Measurements from ENCODE around the gene ATP6V0B. TPM values are rescaled to one million over a fixed set of nuclear protein-coding genes. Genes with fewer than 3 reads are reported as not detected.

The ATP6V0B gene
- total and polyA plus RNA-seq, 10 of the 15 experiments (the other 5 are each of a cell fraction or from before 2014, with no cell fraction given), result 65.3 to 250 (median 144) TPM

DNA sequence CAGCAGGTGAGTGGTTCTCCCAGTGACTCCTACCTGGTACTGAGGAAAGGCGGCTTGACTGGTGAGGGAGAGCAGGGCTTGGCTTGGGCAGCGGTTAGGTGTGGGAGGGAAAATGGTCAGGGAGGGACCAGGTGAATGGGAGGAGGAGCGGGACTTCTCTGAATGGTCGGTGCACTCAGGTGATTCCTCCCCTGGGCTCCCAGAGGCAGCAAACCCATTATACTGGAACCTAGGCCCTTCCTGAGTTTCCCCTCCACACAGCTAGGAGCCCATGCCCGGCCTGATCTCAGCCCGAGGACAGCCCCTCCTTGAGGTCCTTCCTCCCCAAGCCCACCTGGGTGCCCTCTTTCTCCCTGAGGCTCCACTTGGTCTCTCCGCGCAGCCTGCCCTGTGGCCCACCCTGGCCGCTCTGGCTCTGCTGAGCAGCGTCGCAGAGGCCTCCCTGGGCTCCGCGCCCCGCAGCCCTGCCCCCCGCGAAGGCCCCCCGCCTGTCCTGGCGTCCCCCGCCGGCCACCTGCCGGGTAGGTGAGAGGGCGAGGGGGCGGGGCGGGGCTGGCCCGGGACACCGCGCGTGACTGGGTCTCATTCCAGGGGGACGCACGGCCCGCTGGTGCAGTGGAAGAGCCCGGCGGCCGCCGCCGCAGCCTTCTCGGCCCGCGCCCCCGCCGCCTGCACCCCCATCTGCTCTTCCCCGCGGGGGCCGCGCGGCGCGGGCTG, 38.9 kb upstream of the ATP6V0B start (continued):
- no peak for TF ChIP-seq NFYB (IDR thresholded peaks at IDR 0.05; ENCODE audit: insufficient read depth, low read depth, low read length)
- TF ChIP-seq BCL11A (IDR thresholded peaks at IDR 0.05; ENCODE audit: low read depth, low read length), result no peak
- no peak for TF ChIP-seq RCOR1 (conservative IDR thresholded peaks at IDR 0.05; ENCODE audit: low read depth, low read length)
- no peak for TF ChIP-seq SPI1 (IDR thresholded peaks at IDR 0.05; ENCODE audit: borderline replicate concordance, insufficient read depth, low read depth, low read length)
- TF ChIP-seq NFIC (IDR thresholded peaks at IDR 0.05; ENCODE audit: low read depth, low read length), result no peak

DNA sequence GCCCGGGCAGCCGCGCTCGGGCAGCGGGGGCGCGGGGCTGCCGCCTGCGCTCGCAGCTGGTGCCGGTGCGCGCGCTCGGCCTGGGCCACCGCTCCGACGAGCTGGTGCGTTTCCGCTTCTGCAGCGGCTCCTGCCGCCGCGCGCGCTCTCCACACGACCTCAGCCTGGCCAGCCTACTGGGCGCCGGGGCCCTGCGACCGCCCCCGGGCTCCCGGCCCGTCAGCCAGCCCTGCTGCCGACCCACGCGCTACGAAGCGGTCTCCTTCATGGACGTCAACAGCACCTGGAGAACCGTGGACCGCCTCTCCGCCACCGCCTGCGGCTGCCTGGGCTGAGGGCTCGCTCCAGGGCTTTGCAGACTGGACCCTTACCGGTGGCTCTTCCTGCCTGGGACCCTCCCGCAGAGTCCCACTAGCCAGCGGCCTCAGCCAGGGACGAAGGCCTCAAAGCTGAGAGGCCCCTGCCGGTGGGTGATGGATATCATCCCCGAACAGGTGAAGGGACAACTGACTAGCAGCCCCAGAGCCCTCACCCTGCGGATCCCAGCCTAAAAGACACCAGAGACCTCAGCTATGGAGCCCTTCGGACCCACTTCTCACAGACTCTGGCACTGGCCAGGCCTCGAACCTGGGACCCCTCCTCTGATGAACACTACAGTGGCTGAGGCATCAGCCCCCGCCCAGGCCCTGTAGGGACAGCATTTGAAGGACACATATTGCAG, 38.2 kb upstream of the ATP6V0B start:
- no peaks in the 10 kb centered on the region for H3K36me3 ChIP-seq (ENCODE audit: control insufficient read depth in 2 of 2, insufficient read depth in 2 of 2, low read length in 1 of 2)
- peak overlapping the region; percentile 67; the same call in 1 of the 2 replicates for H3K4me2 ChIP-seq (ENCODE audit: control insufficient read depth, insufficient read depth)
- ChIA-PET CTCF (interaction anchor here (0.8 to 19.3 kb wide), 4 partner anchors 173 to 408 kb away, joined by 4 to 1117 read pairs (median 71); partner anchors contain the start of gene KDM4A), SMC1A (ENCODE audit: uncharacterized antibody, unreplicated experiment) (interaction anchor here (1.5 to 8.7 kb wide), 3 partner anchors 83 to 287 kb away, joined by 3 to 481 read pairs (median 6); partner anchors contain the start of gene KDM4A), POLR2A (interaction anchor here (0.6 kb wide), 1 partner anchor 57 kb away, joined by 3 read pairs; no protein-coding TSS in a partner anchor), RAD21 (ENCODE audit: unreplicated experiment) (interaction anchor here (1.4 to 13.3 kb wide), 3 partner anchors 8 to 170 kb away, joined by 3 to 587 read pairs (median 54); partner anchors contain the start of gene IPO13)
- ATAC-seq (peak; percentile 17; the same call in 1 of the 3 replicates), DNase-seq (ENCODE audit: low read depth, low spot score) (no peak), FAIRE-seq (no peak)
- no peak overlapping the region for H3K9ac ChIP-seq (ENCODE audit: control insufficient read depth, insufficient read depth, low read length)
- no peak overlapping the region for H3K27ac ChIP-seq (ENCODE audit: control insufficient read depth, insufficient read depth)
- peaks cover 11% of the 10 kb centered on the region for H3K4me1 ChIP-seq (ENCODE audit: control insufficient read depth, insufficient read depth, low read length)
- H2AFZ ChIP-seq (ENCODE audit: control insufficient read depth, low read depth, low read length), result peak overlapping the region; percentile 36
- H3K9me3 ChIP-seq (replicated peaks; ENCODE audit: control insufficient read depth, insufficient read depth, low read length), result no peaks in the 10 kb centered on the region
- no peaks in the 10 kb centered on the region for H3K79me2 ChIP-seq (ENCODE audit: control insufficient read depth, insufficient read depth, low read length)
- H3K4me3 ChIP-seq, result 0 out of 2 replicates have a peak overlapping the region, but pooled peaks have one; percentile 44
- 20% methylated on average over 40 of the region's 56 CpGs for WGBS (ENCODE audit: insufficient coverage, insufficient replicate concordance, low lambda C conversion rate, missing lambda C conversion rate)
- TF ChIP-seq EGR1 (IDR thresholded peaks at IDR 0.05; ENCODE audit: borderline replicate concordance in 1 of 2, low read depth in 2 of 2, low read length in 2 of 2), result peak in 1 of 2 experiments; percentile 21; a peak in 1 of 3 replicates
- no peak for TF ChIP-seq SREBF2 (IDR thresholded peaks at IDR 0.05; ENCODE audit: low read length)
- TF ChIP-seq, protein P1, sequence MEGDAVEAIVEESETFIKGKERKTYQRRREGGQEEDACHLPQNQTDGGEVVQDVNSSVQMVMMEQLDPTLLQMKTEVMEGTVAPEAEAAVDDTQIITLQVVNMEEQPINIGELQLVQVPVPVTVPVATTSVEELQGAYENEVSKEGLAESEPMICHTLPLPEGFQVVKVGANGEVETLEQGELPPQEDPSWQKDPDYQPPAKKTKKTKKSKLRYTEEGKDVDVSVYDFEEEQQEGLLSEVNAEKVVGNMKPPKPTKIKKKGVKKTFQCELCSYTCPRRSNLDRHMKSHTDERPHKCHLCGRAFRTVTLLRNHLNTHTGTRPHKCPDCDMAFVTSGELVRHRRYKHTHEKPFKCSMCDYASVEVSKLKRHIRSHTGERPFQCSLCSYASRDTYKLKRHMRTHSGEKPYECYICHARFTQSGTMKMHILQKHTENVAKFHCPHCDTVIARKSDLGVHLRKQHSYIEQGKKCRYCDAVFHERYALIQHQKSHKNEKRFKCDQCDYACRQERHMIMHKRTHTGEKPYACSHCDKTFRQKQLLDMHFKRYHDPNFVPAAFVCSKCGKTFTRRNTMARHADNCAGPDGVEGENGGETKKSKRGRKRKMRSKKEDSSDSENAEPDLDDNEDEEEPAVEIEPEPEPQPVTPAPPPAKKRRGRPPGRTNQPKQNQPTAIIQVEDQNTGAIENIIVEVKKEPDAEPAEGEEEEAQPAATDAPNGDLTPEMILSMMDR (IDR thresholded peaks at IDR 0.05 in 2 of 3, conservative IDR thresholded peaks at IDR 0.05 in 1 of 3; ENCODE audit: control insufficient read depth in 2 of 3, extremely low read depth in 1 of 3, insufficient read depth in 1 of 3, low read depth in 3 of 3, low read length in 3 of 3), result 0 out of 6 replicates have a peak, but pooled peaks of 1 of the 3 experiments have one; percentile 2
- TF ChIP-seq GATAD2B (conservative IDR thresholded peaks at IDR 0.05; ENCODE audit: low read depth), result no peak
- TF ChIP-seq HDAC6 (IDR thresholded peaks at IDR 0.05; ENCODE audit: unreplicated experiment), result peak; percentile 64
- in situ Hi-C loops (cut with MboI), result loop anchor here (5.0 kb wide), 1 partner anchor 409 kb away; no protein-coding TSS in a partner anchor
- intact Hi-C loops (cut with micrococcal nuclease; ENCODE audit: unreplicated experiment), result no loop called here
- H4K20me1 ChIP-seq (ENCODE audit: control insufficient read depth, insufficient read depth), result no peaks in the 10 kb centered on the region
- BruUV-seq (replicated peaks), result no TSS peak
- no peaks in the 10 kb centered on the region for H3K27me3 ChIP-seq (replicated peaks in 1 of 2; ENCODE audit: control insufficient read depth in 2 of 2, insufficient read depth in 2 of 2, low read length in 1 of 2)

All from GM12878 (cell line).